Mucosa of rectum (tissue), 2 donors: Measurements from ENCODE around the gene ITGA8.
"Not testable (repeated sequence)": the region's sequence is repeated elsewhere in the genome, so short reads cannot be mapped to it uniquely, and the experiment has no call there.

ENCODE experiments used
- H3K27ac ChIP-seq, 2 donors: one replicate each; pipeline ENCODE4 v1.7.0; 2013; ENCODE audit warnings: inconsistent platforms in 2 of 2, low read depth in 2 of 2, low read length in 2 of 2
- H3K27me3 ChIP-seq, 2 donors: one replicate each; pipeline ENCODE4 v1.7.0; 2013; ENCODE audit warnings: low read length in 2 of 2; ENCODE audit not compliant: control insufficient read depth in 2 of 2, insufficient read depth in 2 of 2
- H3K36me3 ChIP-seq, 2 donors: one replicate each; pipeline ENCODE4 v1.7.0; 2013; ENCODE audit warnings: low read length in 2 of 2; ENCODE audit not compliant: control insufficient read depth in 2 of 2, insufficient read depth in 2 of 2
- H3K4me1 ChIP-seq, 2 donors: one replicate each; pipeline ENCODE4 v1.7.0; 2013; ENCODE audit warnings: low read length in 2 of 2, mild to moderate bottlenecking in 1 of 2; ENCODE audit not compliant: control insufficient read depth in 2 of 2, insufficient read depth in 2 of 2
- H3K4me3 ChIP-seq, 2 donors: one replicate each; pipeline ENCODE4 v1.7.0; 2013; ENCODE audit warnings: low read length in 2 of 2
- H3K9ac ChIP-seq, 2 donors: one replicate each; pipeline ENCODE4 v1.7.0; 2013; ENCODE audit warnings: low read length in 2 of 2, low read depth in 1 of 2, mild to moderate bottlenecking in 1 of 2
- H3K9me3 ChIP-seq, 2 donors: one replicate each; pipeline ENCODE4 v1.7.0; 2013; ENCODE audit warnings: low read length in 2 of 2; ENCODE audit not compliant: control insufficient read depth in 2 of 2
- donor health status: healthy.
- donor health status: Normal muscosa, but diverticular disease.

ITGA8 gene

GRCh38 chr10:15719899-15720634 is at the start of gene ITGA8:
ITGA8 (minus strand) TSS chr10:15719922; CDS start chr10:15719771, 151 bp downstream.
- Histone ChIP-seq H3K9me3 (no peaks in the 10 kb centered on the region), H3K27me3 (peaks cover 10 to 15% of the 10 kb centered on the region in 2 donors), H3K27ac (peak within 1 kb of the TSS; percentile 32 to 40), H3K9ac (peak within 1 kb of the TSS in 1 of 2 donors; percentile 41), H3K36me3 (no peaks in the 10 kb centered on the region), H3K4me1 (no peaks in the 10 kb centered on the region), H3K4me3 (peak within 1 kb of the TSS; percentile 20 to 69)

- H3K36me3 ChIP-seq: no peaks in the 10 kb centered on the region
- no peak overlapping the region for H3K4me3 ChIP-seq
- H3K9me3 ChIP-seq: no peaks in the 10 kb centered on the region
- no peak overlapping the region for H3K27ac ChIP-seq
- H3K4me1 ChIP-seq: no peaks in the 10 kb centered on the region
- H3K9ac ChIP-seq: no peak overlapping the region
- H3K27me3 ChIP-seq: no peaks in the 10 kb centered on the region
Measured at GRCh38 chr10:15764892-15765454, 45.3 kb upstream of the ITGA8 start.

- no peaks in the 10 kb centered on the region for H3K36me3 ChIP-seq
- H3K9me3 ChIP-seq: no peaks in the 10 kb centered on the region
- no peaks in the 10 kb centered on the region for H3K4me1 ChIP-seq
- no peak overlapping the region for H3K27ac ChIP-seq
- H3K27me3 ChIP-seq: no peaks in the 10 kb centered on the region
- no peak overlapping the region for H3K4me3 ChIP-seq
- H3K9ac ChIP-seq: no peak overlapping the region
Measured at GRCh38 chr10:15763006-15763405, 43.3 kb upstream of the ITGA8 start.

GRCh38 chr10:15762239-15762638 is 42.5 kb upstream of the ITGA8 start:
- not testable (repeated sequence) for H3K36me3 ChIP-seq, H3K4me1 ChIP-seq, H3K27me3 ChIP-seq, H3K9me3 ChIP-seq, H3K27ac ChIP-seq, H3K4me3 ChIP-seq, H3K9ac ChIP-seq

- not testable (repeated sequence) for H3K36me3 ChIP-seq, H3K9me3 ChIP-seq, H3K4me1 ChIP-seq, H3K9ac ChIP-seq, H3K4me3 ChIP-seq, H3K27ac ChIP-seq, H3K27me3 ChIP-seq
Measured at GRCh38 chr10:15761224-15761623, 41.5 kb upstream of the ITGA8 start.

- no peak overlapping the region for H3K9ac ChIP-seq
Measured at GRCh38 chr10:15760681-15761080, 41.0 kb upstream of the ITGA8 start.

GRCh38 chr10:15759265-15759664 is 39.5 kb upstream of the ITGA8 start:
- no peaks in the 10 kb centered on the region for H3K9me3 ChIP-seq
- no peak overlapping the region for H3K9ac ChIP-seq
- H3K27me3 ChIP-seq: no peaks in the 10 kb centered on the region
- no peak overlapping the region for H3K4me3 ChIP-seq
- H3K27ac ChIP-seq: no peak overlapping the region
- no peaks in the 10 kb centered on the region for H3K36me3 ChIP-seq
- no peaks in the 10 kb centered on the region for H3K4me1 ChIP-seq

More at GRCh38 chr10:15760681-15761080, 41.0 kb upstream of the ITGA8 start:
- Histone ChIP-seq H3K27ac (no peak overlapping the region), H3K4me3 (no peak overlapping the region), H3K9me3 (no peaks in the 10 kb centered on the region), H3K36me3 (no peaks in the 10 kb centered on the region), H3K27me3 (no peaks in the 10 kb centered on the region), H3K4me1 (no peaks in the 10 kb centered on the region)

GRCh38 chr10:15758618-15759017 is 38.9 kb upstream of the ITGA8 start:
- Histone ChIP-seq H3K27ac (no peak overlapping the region), H3K4me3 (no peak overlapping the region), H3K27me3 (no peaks in the 10 kb centered on the region), H3K9me3 (no peaks in the 10 kb centered on the region), H3K4me1 (no peaks in the 10 kb centered on the region), H3K36me3 (no peaks in the 10 kb centered on the region), H3K9ac (no peak overlapping the region)

- Histone ChIP-seq H3K27ac (no peak overlapping the region), H3K36me3 (no peaks in the 10 kb centered on the region), H3K4me1 (no peaks in the 10 kb centered on the region), H3K9ac (no peak overlapping the region), H3K27me3 (no peaks in the 10 kb centered on the region), H3K9me3 (no peaks in the 10 kb centered on the region), H3K4me3 (no peak overlapping the region)
Measured at GRCh38 chr10:15754937-15755336, 35.2 kb upstream of the ITGA8 start.

- Histone ChIP-seq H3K36me3 (no peaks in the 10 kb centered on the region), H3K4me3 (no peak overlapping the region), H3K9me3 (no peaks in the 10 kb centered on the region), H3K9ac (no peak overlapping the region), H3K27ac (no peak overlapping the region), H3K27me3 (no peaks in the 10 kb centered on the region), H3K4me1 (no peaks in the 10 kb centered on the region)
Measured at GRCh38 chr10:15751046-15751445, 31.3 kb upstream of the ITGA8 start.
